Testis (tissue), 2 donors: Measurements from ENCODE around the gene GAS1.

Experiments used
- CTCF ChIP-seq, 3 experiments: fragments of 450-650 bp in 2 of 3; fragments of 200-600 bp in 1 of 3; sonication (generic) in 1 of 3; IDR thresholded peaks; one replicate each; pipeline ENCODE4 v1.5.1; 2016 to 2019; ENCODE audit warnings: antibody characterized with exemption in 3 of 3, mild to moderate bottlenecking in 2 of 3, moderate library complexity in 1 of 3
- POLR2A ChIP-seq: fragments of 450-650 bp; IDR thresholded peaks from one replicate; pipeline ENCODE4 v1.6.1; 2017; ENCODE audit warnings: antibody characterized with exemption, mild to moderate bottlenecking, moderate library complexity

DNA sequence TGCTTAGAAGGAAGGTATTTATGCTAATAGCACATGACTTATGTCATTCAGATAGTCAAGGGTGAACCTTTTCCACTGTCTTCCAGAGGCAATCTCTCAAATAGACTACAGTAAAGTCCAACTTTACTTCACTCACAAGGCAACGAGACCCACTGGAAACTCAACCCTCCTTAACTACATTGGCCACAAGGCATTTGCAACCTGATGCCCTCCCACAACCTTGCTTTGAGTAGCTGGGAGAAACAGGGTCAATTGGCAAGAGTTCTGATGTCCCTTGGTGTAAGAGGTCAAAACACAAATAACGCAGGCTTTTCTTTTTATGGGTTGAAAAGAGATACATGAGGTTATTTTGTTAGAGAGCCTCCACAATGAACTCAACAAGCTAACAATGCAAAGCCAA, 6.1 kb downstream of the GAS1 start:
- no peak for TF ChIP-seq CTCF (IDR thresholded peaks at IDR 0.05)
- TF ChIP-seq POLR2A: no peak
